Non-pigmented ciliary epithelial cell (primary cell): Measurements from ENCODE around the gene FAM47E.
"Not testable (repeated sequence)": the region's sequence is repeated elsewhere in the genome, so short reads cannot be mapped to it uniquely, and the experiment has no call there.

Experiments
- DNase-seq: peaks from one replicate; pipeline ENCODE4 v3.0.0-alpha.2; 2010; ENCODE audit warnings: low read depth

Gene FAM47E

DNA sequence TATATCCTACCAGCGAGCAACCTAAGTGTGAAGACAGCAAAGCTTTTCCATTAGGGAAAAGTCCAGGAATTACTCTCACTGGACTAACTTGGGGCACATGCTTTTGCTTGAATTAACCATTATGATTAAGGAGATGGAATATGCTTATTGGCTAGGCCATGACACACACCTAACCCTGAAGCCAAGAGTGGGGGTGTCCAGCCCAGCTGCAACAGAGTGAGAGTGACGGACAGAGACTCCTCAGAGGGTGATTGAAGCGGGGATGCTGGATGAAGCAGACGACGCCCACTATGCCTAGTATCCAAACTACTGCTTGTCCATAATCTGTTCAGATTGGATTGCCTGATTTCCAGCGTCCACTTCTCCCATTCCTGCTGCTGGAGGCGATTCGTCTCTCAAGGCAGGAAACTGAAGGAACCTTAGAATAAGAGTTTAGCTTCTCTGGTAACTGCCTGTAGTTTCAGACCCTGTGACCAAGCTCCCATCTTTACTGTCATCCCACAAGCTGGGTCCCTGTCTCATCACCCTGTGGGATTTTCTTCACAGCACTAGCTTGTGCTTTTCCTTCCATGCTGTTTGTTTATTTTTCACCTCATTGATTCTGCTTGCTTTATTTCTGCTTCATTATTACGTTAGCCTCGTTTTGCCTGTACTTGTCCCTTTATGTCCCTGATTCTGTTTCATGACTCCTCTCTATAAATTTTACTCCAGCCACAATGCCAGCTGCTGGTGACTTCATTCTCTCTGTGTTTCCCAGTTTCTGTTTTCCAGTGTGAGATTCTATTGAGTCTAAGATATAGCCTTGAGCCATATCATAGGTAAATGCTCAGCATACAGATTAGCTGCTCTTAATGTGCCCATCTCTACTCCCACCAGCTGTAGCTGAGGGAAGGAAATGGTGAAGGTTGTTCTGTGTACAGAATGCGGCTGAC, 19.0 kb downstream of the FAM47E start:
- no peak for DNase-seq

DNA sequence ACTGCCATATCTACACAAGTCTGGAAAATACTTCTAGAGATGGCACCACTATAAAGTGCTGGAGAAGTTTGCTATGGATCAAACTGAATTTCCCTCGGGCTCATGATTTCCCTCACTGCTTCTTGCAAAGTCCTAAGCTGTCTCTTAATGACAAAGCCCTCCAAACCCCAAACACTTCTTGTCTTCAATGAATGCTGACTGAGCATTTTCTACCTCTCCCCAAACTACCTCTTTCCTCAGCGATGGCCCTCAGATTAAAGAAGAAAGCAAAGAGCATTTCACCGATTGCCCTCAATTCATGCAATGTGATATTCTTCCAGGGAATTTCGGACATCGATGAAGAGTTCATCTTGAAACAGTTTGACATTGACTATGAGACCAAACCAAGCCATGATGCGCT, 19.7 kb downstream of the FAM47E start:
- no peak for DNase-seq

DNA sequence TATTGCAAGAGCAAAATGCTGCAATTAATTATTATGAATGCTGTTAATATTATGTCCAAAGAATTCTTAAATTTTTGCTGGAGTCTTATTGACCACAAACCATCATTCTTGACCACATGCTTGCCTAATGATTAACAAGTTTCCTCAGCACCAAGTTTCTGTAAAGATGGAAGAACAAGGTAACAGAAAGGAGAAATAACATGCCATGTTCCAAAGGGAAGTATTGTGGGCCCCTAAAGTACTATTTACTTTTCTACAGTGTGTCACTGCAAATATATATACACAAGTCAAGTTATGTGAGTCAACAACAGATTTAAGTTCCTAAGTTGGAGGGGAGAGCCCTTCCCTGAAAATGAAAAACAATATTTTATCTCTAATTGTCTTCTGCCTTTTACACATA, 20.6 kb downstream of the FAM47E start:
- no peak for DNase-seq

DNA sequence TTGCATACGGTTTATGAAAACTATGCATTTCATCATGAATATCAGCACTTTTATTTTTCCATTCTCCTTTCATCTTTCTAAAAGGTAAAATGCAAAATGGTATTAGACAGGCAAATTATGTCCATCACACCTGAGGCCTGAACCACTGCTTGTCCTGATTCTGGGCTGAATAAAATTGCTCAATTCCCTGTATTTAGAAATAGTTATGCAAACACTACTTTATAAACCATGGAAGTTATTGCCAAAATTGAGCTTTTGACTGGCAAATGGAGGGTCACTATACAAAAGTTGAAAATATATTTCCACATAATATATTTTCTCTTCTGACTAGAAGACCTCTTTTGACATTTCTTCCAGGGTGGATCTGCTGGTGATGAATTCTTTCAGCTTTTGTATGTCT, 21.1 kb downstream of the FAM47E start:
- DNase-seq, result no peak

DNA sequence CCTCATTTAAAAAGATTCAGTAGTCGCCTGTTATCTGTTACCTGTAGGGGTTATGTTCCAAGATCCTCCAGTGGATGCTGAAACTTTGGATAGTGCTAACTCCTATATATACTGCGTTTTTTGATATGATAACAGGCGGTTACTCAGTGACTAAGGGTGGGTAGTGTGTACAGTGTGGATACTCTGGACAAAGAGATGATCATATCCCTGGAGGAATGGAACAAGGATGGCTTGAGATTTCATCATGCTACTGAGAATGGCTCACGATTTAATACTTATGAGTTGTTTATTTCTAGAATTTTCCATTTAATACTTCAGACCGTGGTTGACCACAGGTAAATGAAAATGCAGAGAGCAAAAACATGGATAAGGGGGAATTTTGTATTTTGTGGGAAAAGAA, 21.5 kb downstream of the FAM47E start:
- DNase-seq, result no peak

DNA sequence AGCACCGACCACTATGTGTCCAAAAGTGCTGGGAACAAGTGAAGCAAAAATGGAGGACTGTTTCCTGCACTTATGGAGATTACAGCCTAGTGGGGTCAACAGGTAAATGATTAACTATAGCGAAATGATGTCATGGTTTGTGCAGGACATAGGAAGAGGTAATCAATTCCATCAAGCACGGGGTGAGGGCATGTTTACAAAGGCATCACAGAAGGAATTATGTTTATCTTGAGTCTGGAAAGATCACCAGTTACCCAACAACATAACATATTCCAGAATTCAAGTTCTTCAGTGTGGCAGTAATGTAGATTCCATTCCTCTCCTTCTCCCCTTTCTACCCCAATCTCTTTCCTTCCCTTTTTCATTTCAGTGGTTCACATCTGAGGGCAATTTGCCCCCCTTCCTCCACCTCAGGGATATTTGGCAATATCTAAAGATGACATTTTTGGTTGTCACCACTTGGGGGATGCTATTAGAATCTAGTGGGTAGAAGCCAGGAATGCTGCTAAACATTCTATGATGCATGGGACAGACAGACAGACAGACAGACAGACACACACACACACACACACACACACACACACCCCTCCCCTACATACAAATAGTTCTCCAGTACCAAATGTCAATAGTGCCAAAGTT, 24.1 kb downstream of the FAM47E start:
- DNase-seq, result no peak

DNA sequence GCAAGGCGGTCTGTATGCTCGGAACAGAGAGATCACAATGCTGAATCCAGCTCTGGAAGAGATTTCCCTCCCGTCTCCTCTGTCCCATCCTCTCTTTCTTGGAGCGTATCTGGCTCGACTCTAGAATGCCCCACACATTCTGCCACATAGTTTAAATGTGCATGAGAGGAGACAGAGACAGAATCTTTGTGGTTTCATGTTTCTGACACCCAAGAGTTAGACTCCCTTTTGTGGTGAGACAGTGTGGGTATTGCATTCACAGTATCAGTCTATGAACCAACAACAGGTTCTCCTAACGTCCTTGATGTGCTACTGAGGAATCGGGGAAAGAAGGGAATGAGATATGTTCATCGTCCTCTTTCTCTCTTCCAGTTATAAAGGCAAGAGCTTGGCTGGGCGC, 25.3 kb downstream of the FAM47E start:
- DNase-seq, result no peak

DNA sequence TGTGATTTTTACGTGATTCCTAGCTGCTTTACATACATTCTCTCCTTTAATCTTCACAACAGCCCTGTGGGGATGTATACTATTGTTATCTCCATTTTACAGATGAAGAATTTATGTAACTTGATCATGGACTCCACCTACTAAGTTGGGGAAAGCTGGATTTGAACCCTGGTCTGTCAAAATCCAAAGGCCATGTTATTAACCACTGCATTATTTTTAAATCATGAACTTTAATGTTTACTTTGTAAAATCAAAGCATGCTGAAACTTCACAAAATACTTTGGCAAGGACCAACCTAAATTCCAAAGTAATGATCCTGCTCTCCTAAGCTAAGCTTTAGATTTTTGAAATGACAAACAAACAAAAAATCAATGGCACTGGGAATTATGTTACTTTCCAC, 26.1 kb downstream of the FAM47E start:
- DNase-seq, result no peak

DNA sequence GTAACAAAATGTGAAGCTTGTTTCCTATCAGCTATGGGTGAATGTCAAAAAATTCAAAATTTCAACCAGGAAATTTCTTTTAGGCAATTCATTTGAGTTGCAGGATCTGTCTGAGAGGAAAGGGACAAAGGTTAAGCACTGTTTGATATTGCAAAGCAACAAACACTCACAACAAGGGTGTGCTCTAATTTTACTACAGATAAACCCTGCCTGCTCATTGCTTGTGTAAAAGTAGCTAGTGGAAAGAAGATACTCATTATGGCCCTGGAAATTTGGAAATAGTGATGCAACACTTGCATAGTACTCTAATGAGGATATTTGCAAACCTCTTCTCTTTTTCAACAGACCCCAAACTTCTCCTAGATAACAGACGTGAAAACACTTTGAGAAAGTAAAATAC, 27.1 kb downstream of the FAM47E start:
- no peak for DNase-seq

DNA sequence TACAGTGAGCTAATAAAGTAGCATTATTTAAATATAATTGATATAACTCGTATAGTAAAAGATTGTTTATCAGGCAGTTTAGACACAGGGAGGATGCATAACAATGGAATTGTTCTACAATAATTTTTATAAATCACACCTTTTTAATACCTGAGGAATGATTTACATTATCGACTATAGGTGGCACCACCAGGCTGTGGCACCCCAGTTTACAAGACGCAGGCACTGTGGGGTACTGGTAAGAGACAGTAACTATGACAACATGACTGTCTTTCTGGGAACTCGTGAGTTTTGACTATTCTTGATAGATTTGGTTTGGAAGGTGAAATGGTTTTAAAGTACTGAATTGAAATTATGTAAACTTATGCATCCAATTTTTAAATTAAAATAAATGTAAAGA, 27.9 kb downstream of the FAM47E start:
- no peak for DNase-seq

DNA sequence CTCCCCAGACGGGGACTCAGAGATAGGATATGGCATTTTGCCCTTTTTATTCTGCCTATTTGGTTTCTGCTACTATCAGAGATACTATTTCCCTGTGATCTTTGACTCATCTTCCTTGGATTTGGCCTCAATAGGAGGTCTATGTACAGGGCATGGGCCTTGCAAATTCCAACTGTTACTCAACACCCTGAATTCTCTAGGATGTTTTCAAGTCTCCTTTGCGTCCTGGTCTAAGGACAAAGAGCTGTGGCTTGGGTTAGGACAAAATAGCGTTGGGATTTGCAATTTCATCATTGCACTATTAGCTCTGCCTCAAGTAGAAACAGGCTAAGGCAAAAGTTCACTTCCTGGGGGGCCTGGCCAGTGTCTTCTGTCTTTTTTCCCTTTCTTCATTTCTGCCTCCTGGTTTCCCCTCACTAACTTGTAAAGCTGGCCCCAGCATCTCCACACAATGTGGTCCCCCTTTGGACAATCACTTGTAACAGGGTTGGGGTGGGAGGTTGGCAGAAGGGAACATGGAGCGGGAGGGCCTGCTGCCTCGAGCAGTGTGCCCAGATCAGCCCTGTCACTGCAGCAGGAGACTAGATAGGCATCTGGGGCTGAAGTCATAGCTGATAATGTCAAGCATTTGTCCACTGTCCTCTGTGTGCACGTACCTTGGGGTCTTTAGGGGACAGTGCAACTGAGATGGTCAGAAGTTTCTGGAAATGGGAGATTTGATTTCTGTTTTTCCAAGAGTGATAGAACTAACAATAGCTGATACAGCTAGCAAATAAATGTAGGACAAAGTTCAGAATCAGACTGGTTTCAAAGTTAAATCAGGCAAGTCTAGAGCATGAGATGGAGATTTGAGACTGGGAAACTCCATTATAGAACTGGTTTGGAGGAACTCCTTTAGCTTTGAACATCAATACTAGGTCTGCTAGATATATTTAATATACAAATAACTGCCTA, 29.2 kb downstream of the FAM47E start:
- DNase-seq, result no peak

DNA sequence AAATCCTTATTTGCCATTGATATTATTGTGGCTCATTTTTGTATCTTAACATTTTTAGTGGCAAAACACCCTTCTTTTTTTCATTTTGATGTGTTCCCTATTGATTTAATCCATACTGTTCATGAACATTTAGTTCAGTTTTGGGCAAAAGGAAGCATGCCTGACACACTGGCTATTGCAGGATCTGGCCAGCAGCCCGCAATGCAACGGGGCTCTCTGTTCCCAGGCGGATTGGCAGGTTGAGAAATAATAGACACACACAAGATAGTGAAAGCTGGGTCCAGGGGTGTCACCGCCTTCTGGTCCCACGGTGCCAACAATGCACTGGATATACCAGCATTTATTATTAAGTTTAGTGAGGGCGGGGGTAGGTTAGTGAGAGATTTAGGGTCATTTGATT, 30.1 kb downstream of the FAM47E start:
- DNase-seq, result not testable (repeated sequence)

DNA sequence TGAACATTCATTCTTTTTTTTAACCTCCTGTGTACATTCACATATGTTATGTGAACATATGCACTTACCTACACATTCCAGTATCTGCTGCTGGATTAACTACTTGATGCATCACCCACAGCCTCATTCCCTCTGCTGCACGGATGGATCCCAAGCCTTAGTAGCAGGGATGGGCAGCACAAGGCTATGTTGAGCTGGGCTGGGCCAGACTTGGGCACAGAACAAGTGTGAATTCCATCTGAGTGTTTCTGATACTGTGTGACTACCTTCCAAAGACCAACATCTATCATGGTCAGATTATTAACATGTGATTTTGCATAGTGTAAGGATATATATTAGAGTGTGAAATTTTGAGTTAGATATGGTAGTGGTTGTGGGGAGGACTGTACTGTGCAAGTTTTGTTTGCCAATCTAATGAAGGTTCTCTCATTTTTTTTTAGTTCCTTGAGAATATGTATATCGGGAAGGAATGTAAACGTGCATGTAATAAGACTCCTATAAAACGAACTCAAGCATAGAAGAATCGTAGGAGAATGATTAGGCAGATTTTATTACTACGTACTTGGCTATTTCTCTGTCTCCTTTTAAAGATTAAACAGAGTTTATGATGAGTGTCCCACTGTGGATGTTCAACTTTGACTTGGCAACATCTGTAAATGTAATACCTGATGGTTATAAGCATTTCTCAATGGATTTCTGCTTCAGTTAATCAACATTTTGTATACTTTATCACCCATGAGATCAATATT, 31.6 kb downstream of the FAM47E start:
- no peak for DNase-seq

DNA sequence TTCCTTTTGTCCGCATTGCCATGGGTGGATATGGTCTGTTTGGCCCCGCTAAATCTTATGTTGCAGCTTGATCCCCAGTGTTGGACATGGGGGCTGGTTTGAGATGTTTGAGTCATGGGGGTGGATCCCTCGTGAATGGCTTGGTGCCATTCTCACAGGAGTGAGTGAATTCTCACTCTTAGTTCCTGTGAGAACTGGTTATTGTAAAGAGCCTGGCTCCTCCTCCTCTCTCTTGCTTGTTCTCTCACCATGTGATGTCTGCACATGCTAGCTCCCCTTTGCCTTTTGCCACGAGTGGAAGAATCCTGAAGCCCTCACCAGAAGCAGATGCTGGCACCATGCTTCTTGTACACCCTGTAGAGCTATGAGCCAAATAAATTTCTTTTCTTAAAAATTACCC, 32.4 kb downstream of the FAM47E start:
- no peak for DNase-seq

DNA sequence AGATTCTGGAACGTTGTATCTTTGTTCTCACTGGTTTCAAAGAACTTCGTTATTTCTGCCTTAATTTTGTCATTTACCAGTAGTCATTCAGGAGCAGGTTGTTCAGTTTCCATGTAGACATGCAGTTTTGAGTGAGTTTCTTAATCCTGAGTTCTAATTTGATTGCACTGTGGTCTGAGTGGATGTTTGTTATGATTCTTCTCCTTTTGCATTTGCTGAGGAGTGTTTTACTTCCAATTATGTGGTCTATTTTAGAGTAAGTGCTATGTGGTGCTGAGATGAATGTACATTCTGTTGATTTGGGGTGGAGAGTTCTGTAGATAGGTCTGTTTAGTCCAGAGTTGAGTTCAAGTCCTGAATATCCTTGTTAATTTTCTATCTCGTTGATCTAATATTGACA, 36.3 kb downstream of the FAM47E start:
- DNase-seq, result not testable (repeated sequence)

DNA sequence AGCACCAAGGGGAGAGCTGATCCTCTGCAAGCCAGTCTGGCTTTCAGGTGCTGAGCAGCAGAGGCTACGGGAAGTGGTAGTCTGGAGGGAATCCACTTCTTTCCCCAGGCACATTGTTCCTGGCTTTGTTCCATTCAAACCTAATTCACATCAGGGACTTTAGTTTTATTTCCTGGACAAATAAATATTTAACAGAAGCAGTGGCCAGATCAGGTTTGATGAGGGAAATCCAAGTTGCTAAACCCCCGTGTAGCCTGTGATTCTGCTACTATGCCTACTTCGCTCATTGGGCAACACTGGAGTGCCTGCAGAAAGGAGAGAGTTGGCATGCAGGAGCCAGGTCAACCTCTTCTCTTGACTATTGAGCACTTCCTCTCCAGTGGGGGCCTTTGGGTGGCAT, 41.2 kb downstream of the FAM47E start:
- DNase-seq, result no peak

DNA sequence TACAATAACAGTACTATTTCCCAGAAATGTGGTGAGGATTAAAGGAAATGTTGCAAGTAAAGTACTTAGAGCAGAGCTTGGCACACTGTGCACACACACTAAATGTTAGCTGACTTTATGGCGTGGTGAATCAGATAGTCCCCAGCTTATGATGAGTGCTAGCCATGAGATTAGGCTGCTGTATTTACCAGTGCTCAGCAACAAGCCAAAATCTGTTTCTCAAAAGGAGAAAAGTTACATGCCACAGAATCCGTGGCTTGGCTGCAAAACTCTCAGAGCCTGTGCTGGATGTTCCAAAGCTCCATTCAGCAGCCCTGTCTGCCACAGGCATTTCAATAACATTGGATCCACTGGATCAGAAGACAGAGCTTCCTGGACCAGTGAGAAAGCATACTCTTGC, 42.3 kb downstream of the FAM47E start:
- DNase-seq, result no peak

DNA sequence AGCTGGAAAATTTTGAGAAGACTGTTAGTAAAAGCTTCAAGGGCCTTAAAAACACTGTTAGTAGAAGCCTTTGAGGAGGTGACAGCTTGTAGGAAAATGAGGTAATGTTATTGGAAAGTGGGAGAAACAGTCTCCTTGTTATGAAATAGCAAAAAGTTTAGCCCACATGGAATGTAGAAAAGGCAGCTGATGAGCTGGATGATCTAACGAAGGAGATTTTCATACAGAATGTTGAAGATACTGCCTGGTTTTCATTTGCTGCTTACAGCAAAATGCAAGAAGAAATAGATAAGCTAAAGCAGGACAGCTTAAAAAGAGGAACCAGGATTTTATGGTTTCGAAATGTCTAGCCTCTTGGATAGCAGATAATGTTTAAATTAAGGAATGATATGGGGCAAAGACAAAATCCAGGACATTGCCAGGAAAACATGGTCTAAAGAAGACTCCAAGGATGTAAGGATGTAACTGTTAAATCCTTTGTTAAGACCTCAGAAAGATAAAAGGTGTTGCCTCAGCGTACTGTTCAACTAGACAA, 44.8 kb downstream of the FAM47E start:
- DNase-seq, result no peak

DNA sequence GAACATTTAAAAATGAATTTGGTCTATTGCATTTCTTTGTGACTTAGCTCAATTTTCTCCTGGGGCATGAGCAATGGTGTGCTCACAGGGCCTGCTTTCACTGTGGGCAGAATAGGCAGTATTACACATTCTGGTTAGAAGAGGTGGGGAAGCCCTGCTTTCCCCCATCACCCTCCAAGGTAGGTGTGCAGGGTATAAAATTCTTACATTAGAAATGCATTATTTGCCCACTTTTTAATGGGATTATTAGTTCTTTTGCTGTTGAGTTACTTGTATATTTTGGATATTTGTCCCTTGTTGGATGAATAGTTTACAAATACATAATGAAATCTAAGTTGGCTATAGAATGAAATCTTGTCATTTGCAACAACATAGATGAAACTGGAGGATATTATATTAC, 46.7 kb downstream of the FAM47E start:
- DNase-seq, result no peak

DNA sequence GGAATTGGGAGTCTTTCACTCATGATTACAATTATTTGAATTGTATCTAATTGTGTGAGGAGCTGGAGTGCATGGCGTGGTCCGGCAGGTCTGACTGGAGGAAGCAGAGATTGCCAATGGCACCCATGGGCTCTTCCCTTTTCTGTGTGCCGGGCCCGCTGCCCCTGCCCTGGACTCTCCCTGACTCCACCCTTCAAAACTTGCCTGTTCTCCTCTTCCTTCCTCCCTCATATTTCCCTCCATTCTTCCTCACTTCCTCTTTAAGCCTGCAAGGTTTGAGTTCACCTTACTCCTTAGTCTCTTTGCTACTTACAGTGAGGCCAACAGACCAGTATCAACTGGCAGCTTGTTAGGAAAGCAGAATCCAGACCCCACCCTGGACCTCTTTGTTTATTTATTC, 48.5 kb downstream of the FAM47E start:
- DNase-seq, result no peak

DNA sequence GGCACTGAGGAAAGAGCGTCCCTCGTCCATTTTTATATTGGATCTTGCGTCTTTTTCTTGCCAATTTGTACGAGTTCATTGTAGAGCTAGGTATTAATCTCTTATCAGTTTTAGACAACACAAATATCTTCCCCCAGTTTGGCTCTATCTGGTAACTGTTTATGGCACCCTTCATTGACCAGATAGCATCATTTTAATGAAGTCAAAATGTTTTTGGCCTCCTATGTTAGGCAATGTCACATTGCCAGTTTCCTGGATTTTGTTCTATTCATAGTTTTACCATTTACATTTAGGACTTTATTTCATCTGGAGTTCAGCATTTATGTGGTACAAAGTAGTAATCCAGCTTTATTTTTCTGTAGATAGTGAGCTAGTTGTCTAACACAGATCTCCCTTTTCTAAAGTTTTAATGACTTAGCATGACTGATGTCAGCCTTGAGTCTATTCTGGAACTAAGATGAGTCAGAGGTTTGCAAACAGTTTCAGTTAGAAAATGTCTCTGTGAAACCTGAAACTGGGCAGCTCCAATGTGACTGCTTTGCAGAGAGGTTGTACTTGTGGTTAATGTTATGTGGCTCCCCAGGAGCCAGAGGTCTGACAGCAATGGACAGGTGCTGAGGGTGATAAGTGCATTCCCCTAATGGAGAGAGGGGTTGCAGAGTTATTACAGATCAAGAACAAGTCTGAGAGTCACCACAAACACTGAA, 49.7 kb downstream of the FAM47E start:
- peak; percentile 73 for DNase-seq
